GM23338 (cell line): ENCODE measurements around the gene RAP1A.

Source experiments
- CTCF ChIP-seq, 2 experiments: fragments of 200-600 bp in 1 of 2; sonication (generic) in 1 of 2; conservative IDR thresholded peaks; 2 replicates each; pipeline versions ENCODE4 v1.5.1 to v1.6.1; 2016 to 2017; ENCODE audit warnings: antibody characterized with exemption in 2 of 2, low read depth in 2 of 2, mild to moderate bottlenecking in 2 of 2, moderate library complexity in 1 of 2
- EZH2 ChIP-seq: fragments of 200-600 bp; sonication (generic); IDR thresholded peaks from one replicate; pipeline ENCODE4 v1.8.0; 2017; ENCODE audit warnings: antibody characterized with exemption, mild to moderate bottlenecking, low read depth; ENCODE audit not compliant: unreplicated experiment
- EZH2phosphoT487 ChIP-seq: fragments of 200-600 bp; sonication (generic); IDR thresholded peaks from one replicate; pipeline ENCODE4 v1.8.1; 2018; ENCODE audit warnings: antibody characterized with exemption; ENCODE audit not compliant: unreplicated experiment
- JUNB ChIP-seq: IDR thresholded peaks from one replicate; pipeline ENCODE4 v1.6.1; 2016; ENCODE audit warnings: antibody characterized with exemption; ENCODE audit not compliant: unreplicated experiment
- POLR2AphosphoS5 ChIP-seq: IDR thresholded peaks from 2 replicates; pipeline ENCODE4 v1.6.1; 2016; ENCODE audit warnings: antibody characterized with exemption, low read depth
- REST ChIP-seq: IDR thresholded peaks from one replicate; pipeline ENCODE4 v1.6.1; 2018; ENCODE audit warnings: antibody characterized with exemption; ENCODE audit not compliant: unreplicated experiment
- ZNF114 ChIP-seq: fragments of 250-450 bp; sonication (Bioruptor Pico); IDR thresholded peaks from 2 replicates; pipeline ENCODE4 v1.5.0; 2020; ENCODE audit warnings: mild to moderate bottlenecking, moderate library complexity
- ZNF331 ChIP-seq: fragments of 250-450 bp; sonication (Bioruptor Pico); IDR thresholded peaks from 2 replicates; pipeline ENCODE4 v1.5.0; 2020; ENCODE audit warnings: low read depth, mild to moderate bottlenecking, moderate library complexity

- TF ChIP-seq CTCF (conservative IDR thresholded peaks at IDR 0.05; ENCODE audit: low read depth in 2 of 2) (no peak), EZH2phosphoT487 (no peak), POLR2AphosphoS5 (no peak), EZH2 (no peak), ZNF114 (CRISPR knock-in tag) (no peak), ZNF331 (CRISPR knock-in tag) (no peak), JUNB (no peak), REST (no peak)
Observed at GRCh38 chr1:111677604-111678003, 58.0 kb downstream of the RAP1A start.
